Measurements from ENCODE around the gene TMEM225. TPM values are rescaled to one million over a fixed set of nuclear protein-coding genes. Genes with fewer than 3 reads are reported as not detected.

TMEM225 gene
- total RNA-seq, result not detected

- ATAC-seq (no peak), DNase-seq (no peak)
- Mint-ChIP-seq H3K4me3 (no peak within 1 kb of the TSS), H3K27ac (no peak within 1 kb of the TSS), H3K4me1 (ENCODE audit: low read depth) (no peaks in the 10 kb centered on the region), H3K9me3 (no peaks in the 10 kb centered on the region), H3K27me3 (peaks cover 2% of the 10 kb centered on the region), H3K36me3 (ENCODE audit: low read depth) (no peaks in the 10 kb centered on the region)
- CTCF ChIA-PET, result no interaction called here
- no peak for TF ChIP-seq CTCF (IDR thresholded peaks at IDR 0.05)
- intact Hi-C loops (cut with micrococcal nuclease), result no loop called here
- POLR2A ChIA-PET, result no interaction called here
Observed at GRCh38 chr11:123885570-123885969, at the start of gene TMEM225. TSS of gene TMEM225 (minus strand) at chr11:123885670. CDS start at chr11:123885425, 245 bp downstream.

- Mint-ChIP-seq H3K27me3 (peaks cover 1% of the 10 kb centered on the region), H3K36me3 (ENCODE audit: low read depth) (no peaks in the 10 kb centered on the region), H3K27ac (no peak overlapping the region), H3K4me3 (no peak overlapping the region), H3K4me1 (ENCODE audit: low read depth) (no peaks in the 10 kb centered on the region), H3K9me3 (no peaks in the 10 kb centered on the region)
- intact Hi-C loops (cut with micrococcal nuclease), result no loop called here
- CTCF ChIA-PET, result no interaction called here
- ATAC-seq (no peak), DNase-seq (no peak)
- POLR2A ChIA-PET, result no interaction called here
- no peak for TF ChIP-seq CTCF (IDR thresholded peaks at IDR 0.05)
Observed at GRCh38 chr11:123924027-123924426, 38.6 kb upstream of the TMEM225 start.

- H3K36me3 Mint-ChIP-seq (ENCODE audit: low read depth), result no peaks in the 10 kb centered on the region
- intact Hi-C loops (cut with micrococcal nuclease), result no loop called here
- H3K27ac Mint-ChIP-seq, result no peak overlapping the region
- TF ChIP-seq CTCF (IDR thresholded peaks at IDR 0.05), result no peak
- H3K27me3 Mint-ChIP-seq, result peaks cover 1% of the 10 kb centered on the region
- POLR2A ChIA-PET, result no interaction called here
- H3K9me3 Mint-ChIP-seq, result no peaks in the 10 kb centered on the region
- ATAC-seq, result no peak
- no peak for DNase-seq
- CTCF ChIA-PET, result no interaction called here
- H3K4me1 Mint-ChIP-seq (ENCODE audit: low read depth), result no peaks in the 10 kb centered on the region
- H3K4me3 Mint-ChIP-seq, result no peak overlapping the region
Observed at GRCh38 chr11:123920943-123921342, 35.5 kb upstream of the TMEM225 start.

- no peak for ATAC-seq
- no peaks in the 10 kb centered on the region for H3K36me3 Mint-ChIP-seq (ENCODE audit: low read depth)
- no peak overlapping the region for H3K4me3 Mint-ChIP-seq
- intact Hi-C loops (cut with micrococcal nuclease), result no loop called here
- H3K27me3 Mint-ChIP-seq, result peaks cover 1% of the 10 kb centered on the region
- TF ChIP-seq CTCF (IDR thresholded peaks at IDR 0.05), result no peak
- no peaks in the 10 kb centered on the region for H3K9me3 Mint-ChIP-seq
- no peaks in the 10 kb centered on the region for H3K4me1 Mint-ChIP-seq (ENCODE audit: low read depth)
- POLR2A ChIA-PET, result no interaction called here
- CTCF ChIA-PET, result no interaction called here
- no peak overlapping the region for H3K27ac Mint-ChIP-seq
- DNase-seq, result no peak
Observed at GRCh38 chr11:123905826-123906225, 20.4 kb upstream of the TMEM225 start.

GRCh38 chr11:123904932-123905331, 19.5 kb upstream of the TMEM225 start:
- POLR2A ChIA-PET, result no interaction called here

More at GRCh38 chr11:123904932-123905331, 19.5 kb upstream of the TMEM225 start:
- Mint-ChIP-seq H3K27ac (no peak overlapping the region), H3K36me3 (ENCODE audit: low read depth) (no peaks in the 10 kb centered on the region), H3K27me3 (peaks cover 1% of the 10 kb centered on the region), H3K4me1 (ENCODE audit: low read depth) (no peaks in the 10 kb centered on the region), H3K4me3 (no peak overlapping the region), H3K9me3 (no peaks in the 10 kb centered on the region)
- CTCF ChIA-PET, result no interaction called here
- intact Hi-C loops (cut with micrococcal nuclease), result no loop called here
- TF ChIP-seq CTCF (IDR thresholded peaks at IDR 0.05), result no peak
- DNase-seq (no peak), ATAC-seq (no peak)

All from activated CD8-positive, alpha-beta T cell treated with anti-CD3 and anti-CD28 coated beads for 36 hours (primary cell).